SU-DHL-6 (cell line): ENCODE measurements around the gene TNS1.

ENCODE experiments used
- H2AFZ ChIP-seq: fragments of 200-600 bp; sonication (generic); 2 replicates; pipeline ENCODE4 v1.6.1; 2014; ENCODE audit warnings: low read depth, mild to moderate bottlenecking, moderate library complexity, mixed read lengths, antibody characterized with exemption, low read length; ENCODE audit not compliant: severe bottlenecking
- H3F3A ChIP-seq: fragments of 200-600 bp; shearing (Covaris generic); 2 replicates; pipeline ENCODE4 v1.6.0; 2016; ENCODE audit warnings: antibody characterized with exemption, mild to moderate bottlenecking; ENCODE audit not compliant: insufficient read depth
- H3K27ac ChIP-seq: fragments of 200-600 bp; sonication (generic); 2 replicates; pipeline ENCODE4 v1.5.1; 2016; ENCODE audit warnings: low read depth, mild to moderate bottlenecking, low read length, moderate library complexity, mixed read lengths
- H3K27me3 ChIP-seq: fragments of 200-600 bp; sonication (generic), shearing (Covaris generic); 2 replicates; pipeline ENCODE4 v1.6.0; 2014; ENCODE audit warnings: mild to moderate bottlenecking, low read length
- H3K36me3 ChIP-seq: fragments of 200-600 bp; sonication (generic); 2 replicates; pipeline ENCODE4 v1.6.1; 2014; ENCODE audit warnings: mild to moderate bottlenecking, low read length, mixed read lengths
- H3K4me2 ChIP-seq: fragments of 300-600, 200-600 bp; shearing (Covaris generic), sonication (generic); 2 replicates; pipeline ENCODE4 v1.6.0; 2014; ENCODE audit warnings: low read length, low read depth, mild to moderate bottlenecking; ENCODE audit not compliant: poor library complexity, severe bottlenecking
- H3K4me3 ChIP-seq: fragments of 200-600 bp; sonication (generic); 2 replicates; pipeline ENCODE4 v1.5.1; 2014; ENCODE audit warnings: antibody characterized with exemption, low read length, mild to moderate bottlenecking, mixed read lengths; ENCODE audit not compliant: insufficient read depth, poor library complexity, severe bottlenecking
- H3K79me2 ChIP-seq: fragments of 200-600 bp; sonication (generic); 2 replicates; pipeline ENCODE4 v1.6.1; 2014; ENCODE audit warnings: mild to moderate bottlenecking, low read length, moderate library complexity; ENCODE audit not compliant: insufficient read depth
- H3K9ac ChIP-seq: fragments of 200-600 bp; sonication (generic); 2 replicates; pipeline ENCODE4 v1.7.0; 2014; ENCODE audit warnings: mild to moderate bottlenecking, low read length
- H3K9me2 ChIP-seq: fragments of 200-600 bp; sonication (generic); replicated peaks from 2 replicates; pipeline ENCODE4 v1.6.1; 2014; ENCODE audit warnings: low read length; ENCODE audit not compliant: insufficient read depth
- H3K9me3 ChIP-seq: fragments of 200-600 bp; sonication (generic); 2 replicates; pipeline ENCODE4 v1.6.1; 2014; ENCODE audit warnings: low read length, mixed read lengths; ENCODE audit not compliant: insufficient read depth
- H4K20me1 ChIP-seq: fragments of 200-600 bp; sonication (generic); 2 replicates; pipeline ENCODE4 v1.6.1; 2014; ENCODE audit warnings: low read depth, mild to moderate bottlenecking, antibody characterized with exemption, low read length, moderate library complexity, mixed read lengths
- EZH2phosphoT487 ChIP-seq: fragments of 200-600 bp; sonication (generic), shearing (Covaris generic); conservative IDR thresholded peaks from 2 replicates; pipeline ENCODE4 v1.6.1; 2018; ENCODE audit warnings: mild to moderate bottlenecking, antibody characterized with exemption, low read length, moderate library complexity, mixed read lengths
- TF ChIP-seq, protein P1 (sequence below): fragments of 200-600 bp; sonication (generic); IDR thresholded peaks from one replicate; pipeline ENCODE4 v1.5.1; 2017; ENCODE audit warnings: antibody characterized with exemption, mild to moderate bottlenecking, low read length, moderate library complexity; ENCODE audit not compliant: insufficient read depth, poor library complexity, severe bottlenecking

TNS1 gene

DNA sequence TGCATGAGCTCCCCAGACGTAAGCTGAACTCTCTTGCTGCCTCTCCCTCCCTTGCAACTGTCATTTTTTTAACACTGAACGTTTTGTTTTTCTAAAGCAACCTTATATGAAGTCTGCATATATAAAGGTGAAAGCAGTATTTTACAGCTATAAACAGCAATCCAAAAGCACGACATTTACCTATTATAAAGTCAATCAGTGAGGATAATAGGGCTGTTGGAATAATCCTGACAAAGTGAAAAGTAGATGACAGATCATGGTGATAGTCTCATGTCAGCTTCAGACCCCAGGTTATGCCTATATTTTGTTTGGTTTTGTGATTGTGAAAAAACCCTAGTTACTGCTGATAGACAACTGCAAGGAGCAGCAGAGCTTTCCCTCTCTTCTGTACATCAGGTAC is 195.8 kb downstream of the TNS1 start:
- H4K20me1 ChIP-seq: no peaks in the 10 kb centered on the region
- no peak for TF ChIP-seq EZH2phosphoT487
- TF ChIP-seq, protein P1, sequence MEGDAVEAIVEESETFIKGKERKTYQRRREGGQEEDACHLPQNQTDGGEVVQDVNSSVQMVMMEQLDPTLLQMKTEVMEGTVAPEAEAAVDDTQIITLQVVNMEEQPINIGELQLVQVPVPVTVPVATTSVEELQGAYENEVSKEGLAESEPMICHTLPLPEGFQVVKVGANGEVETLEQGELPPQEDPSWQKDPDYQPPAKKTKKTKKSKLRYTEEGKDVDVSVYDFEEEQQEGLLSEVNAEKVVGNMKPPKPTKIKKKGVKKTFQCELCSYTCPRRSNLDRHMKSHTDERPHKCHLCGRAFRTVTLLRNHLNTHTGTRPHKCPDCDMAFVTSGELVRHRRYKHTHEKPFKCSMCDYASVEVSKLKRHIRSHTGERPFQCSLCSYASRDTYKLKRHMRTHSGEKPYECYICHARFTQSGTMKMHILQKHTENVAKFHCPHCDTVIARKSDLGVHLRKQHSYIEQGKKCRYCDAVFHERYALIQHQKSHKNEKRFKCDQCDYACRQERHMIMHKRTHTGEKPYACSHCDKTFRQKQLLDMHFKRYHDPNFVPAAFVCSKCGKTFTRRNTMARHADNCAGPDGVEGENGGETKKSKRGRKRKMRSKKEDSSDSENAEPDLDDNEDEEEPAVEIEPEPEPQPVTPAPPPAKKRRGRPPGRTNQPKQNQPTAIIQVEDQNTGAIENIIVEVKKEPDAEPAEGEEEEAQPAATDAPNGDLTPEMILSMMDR: no peak
- no peaks in the 10 kb centered on the region for H3K9me3 ChIP-seq
- no peak overlapping the region for H3K4me2 ChIP-seq
- H3K9me2 ChIP-seq: no peaks in the 10 kb centered on the region
- no peak overlapping the region for H2AFZ ChIP-seq
- H3K9ac ChIP-seq: no peak overlapping the region
- H3K27ac ChIP-seq: no peak overlapping the region
- no peaks in the 10 kb centered on the region for H3F3A ChIP-seq
- no peak overlapping the region for H3K4me3 ChIP-seq
- no peaks in the 10 kb centered on the region for H3K36me3 ChIP-seq
- no peaks in the 10 kb centered on the region for H3K27me3 ChIP-seq
- no peaks in the 10 kb centered on the region for H3K79me2 ChIP-seq

DNA sequence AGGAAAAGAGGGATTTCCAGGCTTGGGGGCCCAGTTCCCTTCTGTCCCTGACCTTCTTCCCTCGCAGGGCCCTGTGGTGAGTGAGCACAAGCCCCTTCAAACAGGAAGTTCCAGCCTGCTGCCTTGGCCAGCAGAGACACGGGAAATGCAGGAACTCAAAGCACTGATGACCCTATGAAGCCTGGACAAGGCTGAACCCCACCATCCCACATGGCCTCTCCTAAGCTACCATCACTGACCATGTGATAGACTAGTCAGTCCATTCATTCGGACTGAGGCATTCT is 196.4 kb downstream of the TNS1 start:
- no peak overlapping the region for H3K9ac ChIP-seq
- no peak for TF ChIP-seq EZH2phosphoT487
- TF ChIP-seq, protein P1: no peak
- no peak overlapping the region for H3K27ac ChIP-seq
- H3K9me2 ChIP-seq: no peaks in the 10 kb centered on the region
- H3K79me2 ChIP-seq: no peaks in the 10 kb centered on the region
- H3K4me2 ChIP-seq: no peak overlapping the region
- H3K36me3 ChIP-seq: no peaks in the 10 kb centered on the region
- H3K9me3 ChIP-seq: no peaks in the 10 kb centered on the region
- no peaks in the 10 kb centered on the region for H3K27me3 ChIP-seq
- H2AFZ ChIP-seq: no peak overlapping the region
- no peak overlapping the region for H3K4me3 ChIP-seq
- H4K20me1 ChIP-seq: no peaks in the 10 kb centered on the region
- no peaks in the 10 kb centered on the region for H3F3A ChIP-seq

DNA sequence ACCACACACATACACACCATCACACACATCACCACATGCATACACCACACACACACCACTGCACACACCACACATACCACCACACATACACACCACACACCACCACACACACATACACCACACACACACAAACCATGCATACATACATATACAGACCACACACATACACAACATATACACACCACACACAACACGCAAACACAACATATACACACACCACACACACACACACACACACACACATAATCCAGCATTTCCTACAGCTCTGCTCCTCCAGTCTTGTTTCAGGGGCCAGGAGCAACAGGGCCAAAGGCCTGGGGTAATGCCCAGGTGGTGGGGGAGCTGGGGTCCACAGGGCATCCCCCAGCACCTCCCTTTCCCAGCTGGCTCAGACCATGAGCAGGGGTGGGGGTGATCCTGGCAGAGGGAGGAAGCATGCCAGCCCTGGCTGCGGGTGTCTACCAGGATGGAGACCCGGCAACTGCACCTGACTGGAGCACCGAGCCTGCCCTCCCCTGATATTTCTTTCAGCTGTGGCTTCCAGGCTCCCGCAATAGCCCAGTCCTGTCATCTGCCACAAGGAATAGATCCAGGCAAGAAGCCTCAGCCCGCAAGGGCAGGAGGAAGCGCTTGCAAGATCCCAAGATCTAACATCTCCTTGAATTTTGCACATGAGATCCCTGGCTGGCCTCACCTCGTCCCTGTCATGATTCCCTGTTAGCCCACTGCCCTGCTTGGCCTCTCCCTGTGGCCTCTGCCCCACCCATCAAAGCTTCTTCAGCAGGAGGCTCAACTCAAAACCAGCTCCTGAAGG is 196.9 kb downstream of the TNS1 start:
- no peaks in the 10 kb centered on the region for H3F3A ChIP-seq
- TF ChIP-seq EZH2phosphoT487: no peak
- TF ChIP-seq, protein P1: no peak
- no peak overlapping the region for H3K9ac ChIP-seq
- H3K4me3 ChIP-seq: no peak overlapping the region
- H4K20me1 ChIP-seq: no peaks in the 10 kb centered on the region
- no peaks in the 10 kb centered on the region for H3K79me2 ChIP-seq
- H2AFZ ChIP-seq: no peak overlapping the region
- no peak overlapping the region for H3K27ac ChIP-seq
- H3K27me3 ChIP-seq: no peaks in the 10 kb centered on the region
- H3K9me3 ChIP-seq: no peaks in the 10 kb centered on the region
- no peaks in the 10 kb centered on the region for H3K9me2 ChIP-seq
- H3K4me2 ChIP-seq: no peak overlapping the region
- H3K36me3 ChIP-seq: no peaks in the 10 kb centered on the region
